Fibroblast of villous mesenchyme (primary cell): ENCODE measurements around the gene CST1. TPM values are rescaled to one million over a fixed set of nuclear protein-coding genes. Genes with fewer than 3 reads are reported as not detected.
"Not testable (repeated sequence)": the region's sequence is repeated elsewhere in the genome, so short reads cannot be mapped to it uniquely, and the experiment has no call there.

Source experiments
- DNase-seq: peaks from one replicate; pipeline ENCODE4 v3.0.0-alpha.2; 2010; ENCODE audit warnings: low read depth
- H3K4me3 ChIP-seq: 2 replicates; pipeline ENCODE4 v1.5.1; 2011; ENCODE audit warnings: low read depth, mild to moderate bottlenecking, low read length
- total RNA-seq: library from RNA; depleted of rRNA; stranded (reverse); fragments of >200 nt; gene quantifications from 2 replicates; pipeline ENCODE4 v1.2.3, GENCODE V29; 2012
- TF ChIP-seq, protein P1 (sequence below): IDR thresholded peaks from 2 replicates; pipeline ENCODE4 v1.5.1; 2012; ENCODE audit warnings: low read depth, mild to moderate bottlenecking, low read length; ENCODE audit not compliant: insufficient read depth

The CST1 gene
- total RNA-seq, 1 donor: 3.9 TPM

GRCh38 chr20:23723659-23724307 is 27.0 kb downstream of the CST1 start:
- H3K4me3 ChIP-seq: not testable (repeated sequence)
- TF ChIP-seq, protein P1, sequence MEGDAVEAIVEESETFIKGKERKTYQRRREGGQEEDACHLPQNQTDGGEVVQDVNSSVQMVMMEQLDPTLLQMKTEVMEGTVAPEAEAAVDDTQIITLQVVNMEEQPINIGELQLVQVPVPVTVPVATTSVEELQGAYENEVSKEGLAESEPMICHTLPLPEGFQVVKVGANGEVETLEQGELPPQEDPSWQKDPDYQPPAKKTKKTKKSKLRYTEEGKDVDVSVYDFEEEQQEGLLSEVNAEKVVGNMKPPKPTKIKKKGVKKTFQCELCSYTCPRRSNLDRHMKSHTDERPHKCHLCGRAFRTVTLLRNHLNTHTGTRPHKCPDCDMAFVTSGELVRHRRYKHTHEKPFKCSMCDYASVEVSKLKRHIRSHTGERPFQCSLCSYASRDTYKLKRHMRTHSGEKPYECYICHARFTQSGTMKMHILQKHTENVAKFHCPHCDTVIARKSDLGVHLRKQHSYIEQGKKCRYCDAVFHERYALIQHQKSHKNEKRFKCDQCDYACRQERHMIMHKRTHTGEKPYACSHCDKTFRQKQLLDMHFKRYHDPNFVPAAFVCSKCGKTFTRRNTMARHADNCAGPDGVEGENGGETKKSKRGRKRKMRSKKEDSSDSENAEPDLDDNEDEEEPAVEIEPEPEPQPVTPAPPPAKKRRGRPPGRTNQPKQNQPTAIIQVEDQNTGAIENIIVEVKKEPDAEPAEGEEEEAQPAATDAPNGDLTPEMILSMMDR: peak; percentile 60
- peak; percentile 28 for DNase-seq

DNA sequence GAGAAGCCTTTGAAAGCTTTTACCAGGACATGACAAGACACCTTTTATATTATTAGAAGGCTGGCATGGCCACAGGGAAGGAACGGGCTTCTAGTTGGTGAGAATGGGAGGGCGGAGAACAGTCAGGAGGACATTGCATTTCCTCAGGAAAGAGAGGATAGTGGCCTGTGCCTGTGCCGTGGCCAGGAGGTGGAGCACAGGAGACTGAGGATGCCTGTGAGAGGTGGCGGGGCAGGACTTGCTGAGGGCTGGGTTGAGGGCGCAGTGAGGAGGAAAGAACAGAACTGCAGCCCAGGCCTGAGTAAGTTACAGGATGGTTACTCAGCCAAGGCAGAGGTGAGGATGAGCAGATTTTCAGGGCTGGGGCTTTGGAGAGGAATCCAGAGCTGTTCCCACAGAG is 27.9 kb downstream of the CST1 start:
- not testable (repeated sequence) for H3K4me3 ChIP-seq, DNase-seq

DNA sequence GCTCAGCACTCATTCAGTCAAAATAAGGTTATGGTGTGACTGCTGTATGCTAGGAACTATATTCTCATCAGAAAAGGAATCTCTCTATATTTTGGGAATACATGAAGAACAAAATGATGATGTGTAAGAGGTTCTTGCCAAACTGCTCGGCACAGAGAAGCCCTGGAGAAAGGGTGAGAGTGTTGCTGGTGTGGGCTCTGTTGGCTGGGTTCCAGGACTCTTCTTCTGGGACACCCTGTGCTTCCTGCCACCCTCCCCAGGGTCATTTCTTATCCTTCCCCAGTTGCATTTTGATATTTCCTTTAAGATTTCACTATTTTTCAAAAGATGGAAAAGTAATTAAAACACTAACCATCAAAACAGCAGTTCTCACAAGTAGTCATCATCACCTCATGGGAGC is 28.8 kb downstream of the CST1 start:
- TF ChIP-seq, protein P1: no peak
- DNase-seq: no peak
- H3K4me3 ChIP-seq: no peak overlapping the region

DNA sequence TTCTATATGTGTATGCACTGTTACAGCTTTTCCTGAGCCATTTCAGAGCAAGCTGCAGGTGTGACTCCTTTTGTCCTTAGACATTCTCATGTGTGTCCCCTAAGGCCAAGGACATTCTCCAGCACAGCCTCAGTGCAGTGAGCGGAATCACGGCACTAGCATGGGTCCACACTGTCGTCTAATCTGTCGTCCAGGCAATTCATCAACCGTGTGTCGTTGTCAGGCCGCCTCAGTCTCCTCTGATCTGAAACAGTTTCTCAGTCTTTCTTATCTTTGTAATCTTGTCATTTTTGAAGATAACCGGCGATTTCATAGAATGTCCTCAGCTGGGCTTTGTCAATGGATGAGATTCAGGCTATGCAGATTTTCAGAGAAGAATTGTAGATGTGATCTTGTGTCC is 31.4 kb downstream of the CST1 start:
- DNase-seq, H3K4me3 ChIP-seq: not testable (repeated sequence)

DNA sequence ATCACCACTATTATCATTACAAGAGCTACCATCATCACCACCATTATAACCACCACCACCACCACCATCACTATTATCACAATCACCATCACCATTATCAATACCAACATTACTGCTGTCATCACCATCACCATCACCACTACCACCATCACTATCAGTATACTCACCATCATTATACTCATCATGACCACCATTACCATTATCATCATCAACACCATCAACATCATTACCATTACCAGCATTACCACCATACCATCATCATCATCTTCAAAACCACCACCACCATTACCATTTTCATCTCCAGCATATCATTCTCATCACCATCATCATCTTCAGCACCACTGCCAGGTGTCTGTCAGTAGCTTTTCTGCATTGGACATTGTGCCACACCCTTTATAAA is 39.0 kb downstream of the CST1 start:
- H3K4me3 ChIP-seq, DNase-seq: not testable (repeated sequence)

GRCh38 chr20:23710771-23711170 is 40.0 kb downstream of the CST1 start:
- no peak overlapping the region for H3K4me3 ChIP-seq
- TF ChIP-seq, protein P1: no peak
- DNase-seq: no peak

DNA sequence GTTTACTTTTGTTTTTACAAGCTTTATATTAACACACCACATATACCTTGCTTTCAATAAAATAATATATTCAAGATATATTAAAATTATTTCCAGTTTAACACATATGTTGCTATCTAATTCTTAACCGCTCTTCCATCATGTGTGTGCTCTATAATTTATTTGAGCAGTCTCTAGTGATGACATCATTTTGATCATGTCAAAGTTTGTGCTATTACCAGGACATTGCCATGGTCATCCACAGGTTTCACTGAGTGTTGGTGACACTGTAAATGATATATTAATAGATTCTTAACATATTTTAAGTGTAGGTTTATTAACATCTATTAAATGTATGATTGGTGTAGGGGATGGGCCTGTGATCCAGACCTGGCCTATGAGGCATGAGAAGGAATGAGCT is 44.8 kb downstream of the CST1 start:
- no peak for DNase-seq
- TF ChIP-seq, protein P1: no peak

DNA sequence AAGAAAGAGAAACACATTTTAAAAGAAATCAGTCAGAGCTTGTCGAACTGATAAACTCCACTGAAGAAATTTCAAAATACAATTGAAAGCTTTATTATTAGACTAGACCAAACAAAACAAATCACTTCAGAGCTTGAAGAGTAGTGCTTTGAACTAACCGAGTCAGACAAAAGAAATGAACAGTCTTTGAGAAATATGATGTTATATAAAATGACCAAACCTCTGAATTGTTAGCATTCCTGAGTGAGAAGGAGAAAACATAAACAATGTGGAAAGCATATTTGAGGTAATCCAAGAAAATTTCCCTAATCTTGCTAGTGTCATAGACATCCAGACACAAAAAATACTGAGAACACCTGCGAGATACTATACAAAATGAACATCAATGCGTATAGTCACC is 48.7 kb downstream of the CST1 start:
- peak; percentile 33 for DNase-seq
- TF ChIP-seq, protein P1: no peak
- H3K4me3 ChIP-seq: no peak overlapping the region

More for the DNA sequence above, 44.8 kb downstream of the CST1 start:
- no peak overlapping the region for H3K4me3 ChIP-seq
